Measurements from ENCODE around the gene ABHD2.

Gene ABHD2

GRCh38 chr15:89097313-89097712, 9.1 kb downstream of the ABHD2 start:
- Histone ChIP-seq H3K4me2 (ENCODE audit: insufficient read depth, low read length) (no peak overlapping the region), H3K79me2 (ENCODE audit: insufficient read depth, low read length) (peaks cover 20% of the 10 kb centered on the region; the same call in 1 of the 2 replicates), H3K9ac (ENCODE audit: low read depth, low read length) (no peak overlapping the region), H3K9me3 (ENCODE audit: insufficient read depth, low read length, severe bottlenecking) (no peaks in the 10 kb centered on the region), H4K20me1 (ENCODE audit: insufficient read depth, low read length) (peaks cover 3% of the 10 kb centered on the region; the same call in 1 of the 2 replicates), H3K4me3 (ENCODE audit: low read depth in 1 of 2, low read length in 2 of 2) (no peak overlapping the region), H3K36me3 (ENCODE audit: insufficient read depth, low read length) (no peaks in the 10 kb centered on the region), H3K4me1 (ENCODE audit: insufficient read depth, low read length) (no peaks in the 10 kb centered on the region), H3K27me3 (ENCODE audit: insufficient read depth, low read length, poor library complexity) (no peaks in the 10 kb centered on the region), H2AFZ (ENCODE audit: low read depth, low read length) (no peak overlapping the region), H3K27ac (ENCODE audit: low read length) (no peak overlapping the region)
- no peak for TF ChIP-seq EZH2 (IDR thresholded peaks at IDR 0.05; ENCODE audit: borderline replicate concordance, low read depth, low read length, severe bottlenecking)
- ATAC-seq (ENCODE audit: insufficient read depth, low read depth), result no peak
- no peak for DNase-seq

- no peak overlapping the region for H2AFZ ChIP-seq (ENCODE audit: low read depth, low read length)
- H3K36me3 ChIP-seq (ENCODE audit: insufficient read depth, low read length), result no peaks in the 10 kb centered on the region
- no peak overlapping the region for H3K9ac ChIP-seq (ENCODE audit: low read depth, low read length)
- no peak overlapping the region for H3K4me3 ChIP-seq (ENCODE audit: low read depth in 1 of 2, low read length in 2 of 2)
- peaks cover 20% of the 10 kb centered on the region; the same call in 1 of the 2 replicates for H3K79me2 ChIP-seq (ENCODE audit: insufficient read depth, low read length)
- no peak overlapping the region for H3K4me2 ChIP-seq (ENCODE audit: insufficient read depth, low read length)
- H3K27ac ChIP-seq (ENCODE audit: low read length), result no peak overlapping the region
- DNase-seq (no peak), ATAC-seq (ENCODE audit: insufficient read depth, low read depth) (no peak)
- H3K27me3 ChIP-seq (ENCODE audit: insufficient read depth, low read length, poor library complexity), result no peaks in the 10 kb centered on the region
- no peaks in the 10 kb centered on the region for H3K4me1 ChIP-seq (ENCODE audit: insufficient read depth, low read length)
- no peaks in the 10 kb centered on the region for H3K9me3 ChIP-seq (ENCODE audit: insufficient read depth, low read length, severe bottlenecking)
- no peak for TF ChIP-seq EZH2 (IDR thresholded peaks at IDR 0.05; ENCODE audit: borderline replicate concordance, low read depth, low read length, severe bottlenecking)
- no peak for TF ChIP-seq CTCF (IDR thresholded peaks at IDR 0.05; ENCODE audit: borderline replicate concordance, extremely low read depth, low read length, poor library complexity, severe bottlenecking)
- peaks cover 3% of the 10 kb centered on the region; the same call in 1 of the 2 replicates for H4K20me1 ChIP-seq (ENCODE audit: insufficient read depth, low read length)
Measured at GRCh38 chr15:89098281-89098680, 10.0 kb downstream of the ABHD2 start.

GRCh38 chr15:89099968-89100367, 11.7 kb downstream of the ABHD2 start:
- DNase-seq (no peak), ATAC-seq (ENCODE audit: insufficient read depth, low read depth) (no peak)
- peaks cover 13% of the 10 kb centered on the region; the same call in 1 of the 2 replicates for H3K79me2 ChIP-seq (ENCODE audit: insufficient read depth, low read length)
- H3K9me3 ChIP-seq (ENCODE audit: insufficient read depth, low read length, severe bottlenecking), result no peaks in the 10 kb centered on the region
- H3K36me3 ChIP-seq (ENCODE audit: insufficient read depth, low read length), result peaks cover 5% of the 10 kb centered on the region; the same call in 1 of the 2 replicates
- no peak overlapping the region for H2AFZ ChIP-seq (ENCODE audit: low read depth, low read length)
- H3K4me1 ChIP-seq (ENCODE audit: insufficient read depth, low read length), result no peaks in the 10 kb centered on the region
- H4K20me1 ChIP-seq (ENCODE audit: insufficient read depth, low read length), result 0 out of 2 replicates have a peak, but pooled peaks cover 3% of the 10 kb centered on the region
- no peaks in the 10 kb centered on the region for H3K27me3 ChIP-seq (ENCODE audit: insufficient read depth, low read length, poor library complexity)
- H3K4me3 ChIP-seq (ENCODE audit: low read depth in 1 of 2, low read length in 2 of 2), result no peak overlapping the region
- no peak overlapping the region for H3K27ac ChIP-seq (ENCODE audit: low read length)
- H3K9ac ChIP-seq (ENCODE audit: low read depth, low read length), result no peak overlapping the region
- TF ChIP-seq CTCF (IDR thresholded peaks at IDR 0.05; ENCODE audit: borderline replicate concordance, extremely low read depth, low read length, poor library complexity, severe bottlenecking), result no peak
- TF ChIP-seq EZH2 (IDR thresholded peaks at IDR 0.05; ENCODE audit: borderline replicate concordance, low read depth, low read length, severe bottlenecking), result no peak
- H3K4me2 ChIP-seq (ENCODE audit: insufficient read depth, low read length), result no peak overlapping the region

- H3K4me3 ChIP-seq (ENCODE audit: low read depth in 1 of 2, low read length in 2 of 2), result no peak overlapping the region
- DNase-seq, result no peak
- H4K20me1 ChIP-seq (ENCODE audit: insufficient read depth, low read length), result 0 out of 2 replicates have a peak, but pooled peaks cover 3% of the 10 kb centered on the region
- H3K4me1 ChIP-seq (ENCODE audit: insufficient read depth, low read length), result no peaks in the 10 kb centered on the region
- H3K27ac ChIP-seq (ENCODE audit: low read length), result no peak overlapping the region
- ATAC-seq (ENCODE audit: insufficient read depth, low read depth), result no peak
- no peak overlapping the region for H3K4me2 ChIP-seq (ENCODE audit: insufficient read depth, low read length)
- H3K27me3 ChIP-seq (ENCODE audit: insufficient read depth, low read length, poor library complexity), result no peaks in the 10 kb centered on the region
- no peak overlapping the region for H3K9ac ChIP-seq (ENCODE audit: low read depth, low read length)
- no peaks in the 10 kb centered on the region for H3K9me3 ChIP-seq (ENCODE audit: insufficient read depth, low read length, severe bottlenecking)
- peaks cover 9% of the 10 kb centered on the region; the same call in 1 of the 2 replicates for H3K79me2 ChIP-seq (ENCODE audit: insufficient read depth, low read length)
- TF ChIP-seq EZH2 (IDR thresholded peaks at IDR 0.05; ENCODE audit: borderline replicate concordance, low read depth, low read length, severe bottlenecking) (no peak), CTCF (IDR thresholded peaks at IDR 0.05; ENCODE audit: borderline replicate concordance, extremely low read depth, low read length, poor library complexity, severe bottlenecking) (no peak)
- H3K36me3 ChIP-seq (ENCODE audit: insufficient read depth, low read length), result peaks cover 5% of the 10 kb centered on the region; the same call in 1 of the 2 replicates
- no peak overlapping the region for H2AFZ ChIP-seq (ENCODE audit: low read depth, low read length)
Measured at GRCh38 chr15:89101302-89102193, 13.3 kb downstream of the ABHD2 start.

Data from DND-41 (cell line).